Lower leg skin (tissue), 3 donors: ENCODE results near the gene FBXL16.

Source experiments
- CTCF ChIP-seq, 3 donors: fragments of 450-650 bp; IDR thresholded peaks; one replicate each; pipeline ENCODE4 v1.5.1; 2016; ENCODE audit warnings: antibody characterized with exemption in 3 of 3, mild to moderate bottlenecking in 3 of 3, moderate library complexity in 2 of 3
- POLR2A ChIP-seq, 2 donors: fragments of 450-650 bp; IDR thresholded peaks; one replicate each; pipeline ENCODE4 v1.6.1; 2016 to 2017; ENCODE audit warnings: antibody characterized with exemption in 2 of 2, mild to moderate bottlenecking in 1 of 2, moderate library complexity in 1 of 2

- no peak for TF ChIP-seq POLR2A (IDR thresholded peaks at IDR 0.05)
- no peak for TF ChIP-seq CTCF (IDR thresholded peaks at IDR 0.05)
Observed at GRCh38 chr16:710500-711075, 5.0 kb upstream of the FBXL16 start.
